ENCODE results near the gene DAB1. TPM values are rescaled to one million over a fixed set of nuclear protein-coding genes. Genes with fewer than 3 reads are reported as not detected.

Gene DAB1
- total and polyA plus RNA-seq, 2 of the 8 experiments (the other 6 are each of a cell fraction or from before 2014, with no cell fraction given) = 4.4 to 11.8 TPM

GRCh38 chr1:57024428-57024827 is 399.4 kb downstream of the DAB1 start (continued):
- no peak for TF ChIP-seq HDAC2 (IDR thresholded peaks at IDR 0.05; ENCODE audit: borderline replicate concordance in 1 of 2, low read depth in 2 of 2, low read length in 2 of 2)
- TF ChIP-seq MAFK (IDR thresholded peaks at IDR 0.05; ENCODE audit: low read depth, low read length) = no peak
- no peak for TF ChIP-seq KDM4A (IDR thresholded peaks at IDR 0.05; ENCODE audit: low read depth, low read length, severe bottlenecking)
- no peak for TF ChIP-seq RNF2 (IDR thresholded peaks at IDR 0.05; ENCODE audit: borderline replicate concordance, low read depth, low read length, missing control alignments, poor library complexity, severe bottlenecking)
- TF ChIP-seq TAF7 (optimal IDR thresholded peaks at IDR 0.05; ENCODE audit: borderline replicate concordance, low read depth, low read length) = no peak

Measured in H1 (cell line).